Right renal cortex interstitium (tissue), 3 donors: Measurements from ENCODE around the gene SERTM1. TPM values are rescaled to one million over a fixed set of nuclear protein-coding genes. Genes with fewer than 3 reads are reported as not detected.

Experiments used
- DNase-seq, 3 donors: peaks; one replicate each; pipeline ENCODE4 v3.0.0-alpha.2; 2013; ENCODE audit warnings: low read depth in 3 of 3, low spot score in 2 of 3
- polyA plus RNA-seq, 3 donors: library from polyadenylated mRNA; unstranded; fragments of 120-200 nt; gene quantifications; one replicate each; pipeline ENCODE4 v1.2.1, GENCODE V29; 2013; ENCODE audit not compliant: insufficient read length in 3 of 3

Gene SERTM1
- polyA plus RNA-seq, 3 donors: 0.24 to 0.58 (median 0.35) TPM

DNA sequence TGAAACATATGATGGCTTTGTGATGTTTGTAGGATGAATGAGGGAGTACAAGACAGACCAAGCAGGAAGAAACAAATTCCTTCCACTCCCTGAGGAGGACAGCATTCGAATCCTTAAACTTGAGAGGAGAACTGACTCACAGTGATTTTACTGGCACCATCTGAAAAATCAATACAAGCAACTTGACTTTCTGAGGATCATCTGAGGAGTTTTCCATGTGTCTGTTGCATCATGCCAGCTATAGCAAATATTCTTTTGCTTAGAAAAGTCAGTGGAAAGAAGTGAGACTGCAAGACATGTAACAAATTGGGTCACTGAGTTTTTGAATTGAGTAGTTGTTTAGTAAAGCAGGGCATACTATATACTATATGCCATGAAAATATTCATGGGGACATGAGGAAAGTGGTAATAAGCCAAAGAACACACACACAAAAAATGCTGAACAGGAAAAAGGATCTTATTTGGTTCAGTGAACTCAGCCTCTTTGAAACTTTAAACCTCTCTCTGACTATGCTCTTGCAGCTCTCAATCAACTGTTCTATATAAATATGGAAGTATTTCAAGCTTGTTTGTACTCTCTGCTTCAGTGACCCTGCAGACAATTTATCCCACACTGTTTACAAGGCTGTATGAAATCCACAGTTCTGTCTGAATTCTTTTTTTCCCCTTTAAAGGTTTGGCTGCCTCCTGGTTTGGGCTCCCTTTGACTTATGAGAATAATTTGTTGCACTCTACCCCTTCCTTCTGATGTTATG is 35.5 kb downstream of the SERTM1 start:
- DNase-seq: peak in 1 of 3 donors; percentile 21

DNA sequence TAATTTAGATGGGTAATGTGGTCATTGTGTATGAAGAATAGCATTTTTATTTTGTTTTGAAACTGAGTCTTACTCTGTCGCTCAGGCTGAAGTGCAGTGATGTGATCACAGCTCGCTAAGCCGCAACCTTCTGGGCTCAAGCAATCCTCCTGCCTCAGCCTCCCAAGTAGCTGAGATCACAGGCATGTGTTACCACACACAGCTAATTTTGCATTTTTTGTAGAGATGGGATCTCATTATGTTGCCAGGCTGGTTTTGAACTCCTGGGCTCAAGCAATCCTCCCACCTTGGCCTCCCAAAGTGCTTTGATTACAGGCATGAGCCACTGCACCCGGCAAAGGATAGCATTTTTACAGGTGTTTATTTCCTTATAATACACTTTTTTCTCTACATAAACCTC is 36.6 kb downstream of the SERTM1 start:
- no peak for DNase-seq

GRCh38 chr13:36712290-36712689 is 38.5 kb downstream of the SERTM1 start:
- DNase-seq: no peak

DNA sequence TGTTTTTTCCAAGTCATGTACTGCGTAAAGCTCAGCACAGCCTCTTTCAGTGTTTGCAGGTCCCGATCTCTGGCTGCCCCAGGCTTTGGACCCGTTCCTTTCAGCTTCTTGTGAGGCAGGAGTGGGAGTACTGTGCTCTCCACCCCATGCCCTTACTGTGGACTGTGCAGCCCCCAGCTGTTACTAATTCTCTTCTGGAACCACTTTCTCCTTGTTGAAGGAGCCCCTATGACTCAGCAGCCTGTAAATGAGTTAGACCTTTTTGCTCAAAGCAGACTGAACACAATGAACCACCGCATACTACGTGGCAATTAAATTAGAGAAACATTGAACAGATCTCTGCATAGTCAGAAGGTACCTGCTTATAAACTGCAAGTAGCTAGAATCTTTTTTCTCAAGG is 39.0 kb downstream of the SERTM1 start:
- DNase-seq: peak in 1 of 3 donors; percentile 23

DNA sequence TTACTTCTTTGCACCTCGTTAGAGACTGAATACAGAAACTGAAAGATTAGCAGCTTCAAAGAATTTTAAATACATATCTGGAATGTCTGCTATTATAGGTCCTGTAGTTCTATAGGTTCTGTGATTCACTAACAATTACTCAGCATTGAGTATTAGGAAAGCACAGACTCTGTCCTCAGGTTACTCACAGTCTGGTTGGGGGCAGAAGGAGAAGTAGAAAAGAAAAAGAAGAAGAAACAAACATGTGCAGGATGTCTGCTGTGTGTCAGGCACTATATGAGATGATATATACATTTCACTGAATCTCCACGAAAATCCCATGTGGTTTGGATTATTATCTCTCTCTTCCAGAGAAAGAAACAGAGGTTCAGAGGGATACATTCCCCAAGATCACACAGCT is 40.1 kb downstream of the SERTM1 start:
- no peak for DNase-seq

DNA sequence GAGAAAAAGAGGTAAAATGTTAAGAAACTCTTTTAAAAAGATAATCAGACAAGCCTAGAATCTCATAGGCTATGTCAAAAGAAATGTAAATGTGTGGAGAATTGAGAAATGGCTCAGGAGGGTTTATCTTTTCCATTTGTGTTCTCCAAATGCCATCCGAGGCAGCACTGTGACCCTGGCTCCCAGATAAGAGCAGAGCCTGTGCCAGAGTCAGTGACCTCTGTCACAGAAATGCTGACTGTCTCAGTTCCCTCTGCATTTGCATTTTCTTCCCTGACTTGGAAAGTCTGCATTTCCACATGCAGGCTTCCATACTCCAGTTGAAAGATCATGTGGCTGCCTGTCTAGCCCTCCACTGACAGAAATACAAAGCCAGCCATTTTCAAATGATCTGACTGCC is 42.0 kb downstream of the SERTM1 start:
- no peak for DNase-seq

DNA sequence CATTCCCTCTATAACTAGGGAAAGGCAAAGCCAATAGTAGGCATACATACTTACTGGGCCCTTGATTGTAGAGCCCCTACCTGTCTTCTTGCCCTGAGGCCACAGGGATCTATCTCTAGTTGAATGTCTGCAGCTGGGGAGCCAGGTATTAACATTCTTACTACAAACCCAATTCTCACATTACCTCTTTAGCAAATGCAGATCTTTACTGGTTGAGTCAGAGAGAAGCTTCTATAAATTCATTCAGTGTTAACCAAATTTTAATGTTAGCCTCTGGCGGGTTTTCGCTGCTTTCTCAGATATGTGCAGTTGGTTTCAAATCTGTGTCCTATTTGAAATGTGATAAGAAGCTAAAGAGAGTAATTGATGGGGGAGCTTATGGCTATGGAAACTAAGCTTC is 43.2 kb downstream of the SERTM1 start:
- no peak for DNase-seq

DNA sequence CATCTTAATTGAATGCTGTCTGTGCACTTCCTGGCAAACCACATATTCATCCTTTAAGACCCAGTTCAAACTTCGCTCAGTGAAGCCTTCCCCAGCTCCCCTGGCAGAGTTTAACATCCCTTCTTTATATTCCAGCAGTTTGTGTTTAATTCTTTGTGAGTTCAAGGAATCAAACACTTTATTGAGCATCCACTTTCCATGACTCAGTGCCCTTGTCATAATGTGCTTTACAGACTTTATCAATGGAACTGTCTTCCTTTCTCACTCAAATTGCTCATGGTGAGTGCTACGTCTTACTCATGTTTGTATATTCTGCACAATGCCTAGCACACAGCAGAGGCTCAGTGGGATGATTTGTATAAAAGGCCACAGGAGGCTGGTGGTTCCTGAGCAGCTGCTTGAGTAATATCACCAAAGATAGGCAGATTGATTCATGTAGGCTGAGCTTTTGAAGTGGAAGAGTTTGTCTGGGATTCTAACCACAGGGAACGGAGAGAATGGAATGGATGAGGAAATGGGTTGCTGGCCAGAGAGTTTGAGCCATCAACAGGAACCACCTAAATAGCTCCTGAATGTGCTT is 44.2 kb downstream of the SERTM1 start:
- DNase-seq: no peak

GRCh38 chr13:36718686-36719085 is 44.9 kb downstream of the SERTM1 start:
- no peak for DNase-seq

- no peak for DNase-seq
These were observed 50.3 kb downstream of the SERTM1 start for GRCh38 chr13:36724141-36724540.

DNA sequence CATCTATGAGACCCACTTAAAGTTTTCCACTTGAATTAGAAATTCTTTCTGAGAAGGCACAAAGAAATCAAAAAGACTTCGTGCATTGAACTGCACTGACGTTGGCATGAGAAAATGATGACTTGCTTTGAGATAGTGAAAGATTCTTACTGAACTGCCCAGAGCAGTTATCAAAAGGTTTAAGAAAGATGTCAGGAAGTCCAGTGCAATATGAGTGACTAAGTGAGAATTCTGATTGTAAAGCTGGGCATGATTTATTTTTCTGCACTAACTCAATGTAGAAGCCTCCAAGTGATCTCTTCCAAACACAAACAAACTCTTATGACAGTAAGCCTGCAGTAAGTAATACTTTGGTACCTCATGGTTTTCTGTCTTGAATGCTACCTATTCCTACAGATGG is 52.1 kb downstream of the SERTM1 start:
- DNase-seq: no peak

DNA sequence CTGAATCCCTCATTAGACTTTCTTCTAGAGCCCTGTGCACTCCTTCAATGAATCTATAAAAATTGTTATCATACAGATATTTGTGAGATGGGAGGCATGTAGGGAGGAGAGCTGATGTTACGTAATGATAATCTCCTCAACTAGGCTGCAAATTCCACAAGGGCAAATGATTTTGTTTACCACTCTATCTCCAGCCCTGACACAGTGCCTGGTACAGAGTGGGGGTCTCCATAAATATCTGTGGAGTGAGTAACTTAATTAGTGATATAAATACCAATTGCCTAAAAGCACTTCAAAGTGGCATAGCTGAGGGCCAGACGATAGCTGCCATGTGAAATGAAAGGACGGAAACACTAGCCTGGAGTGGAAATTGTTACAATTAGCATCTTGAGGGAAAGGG is 54.2 kb downstream of the SERTM1 start:
- no peak for DNase-seq

DNA sequence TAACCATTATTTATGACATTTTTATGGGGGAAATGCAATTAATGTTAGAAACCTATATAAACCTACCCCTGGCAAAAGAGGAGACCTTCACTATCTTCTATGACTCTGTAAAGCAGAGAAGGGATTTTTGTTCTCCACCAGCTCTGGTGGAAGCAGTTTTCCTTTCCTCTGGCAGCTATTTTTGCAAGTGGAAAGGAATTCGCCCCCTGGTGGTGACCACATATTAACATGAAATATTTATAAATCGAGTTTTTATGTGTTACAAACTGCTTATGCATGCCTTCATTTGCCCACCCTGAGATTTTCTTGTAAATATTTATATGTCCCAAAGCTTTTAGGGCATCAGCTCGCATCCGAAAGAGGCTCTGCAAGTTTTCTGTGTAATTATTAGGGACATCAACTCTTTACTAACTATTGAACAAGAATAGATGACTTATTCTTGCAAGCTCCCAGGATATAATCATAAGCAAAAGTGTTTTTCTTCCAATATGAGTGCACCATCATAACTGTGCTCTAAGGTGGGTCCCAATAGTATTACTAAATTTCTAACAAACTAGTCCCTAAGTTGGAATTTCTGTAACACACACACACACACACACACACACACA is 62.4 kb downstream of the SERTM1 start:
- peak in 2 of 3 donors; percentile 18 to 40 for DNase-seq

GRCh38 chr13:36737524-36738083 is 63.8 kb downstream of the SERTM1 start:
- DNase-seq: no peak

- DNase-seq: no peak
These were observed 71.6 kb downstream of the SERTM1 start for GRCh38 chr13:36745436-36745835.

DNA sequence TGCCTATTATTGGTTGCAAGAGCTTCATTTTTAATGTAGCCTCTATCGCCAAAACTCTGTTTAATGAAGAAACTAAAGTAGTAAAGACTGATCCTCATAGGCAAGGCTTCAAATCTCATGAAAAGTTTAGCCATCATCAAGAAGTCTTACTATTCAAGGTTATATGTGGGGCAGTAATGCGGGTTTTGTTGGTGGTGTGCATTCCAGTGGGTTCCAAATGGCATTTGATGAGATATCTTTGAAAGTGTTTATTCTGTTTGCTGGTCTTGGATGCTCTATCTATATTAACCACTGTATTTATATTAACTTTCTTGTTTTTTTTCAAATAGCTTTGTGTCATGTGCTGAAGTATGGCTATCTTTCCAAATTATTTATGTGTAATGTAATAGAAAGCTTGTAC is 72.2 kb downstream of the SERTM1 start:
- DNase-seq: no peak

Other genes starting within 250 kb of the SERTM1 start
- under 1 TPM; 0.61 to 0.79 (median 0.71) TPM for gene CCNA1, start 241.5 kb upstream of the SERTM1 start, polyA plus RNA-seq
- gene RFXAP, start 145.2 kb downstream of the SERTM1 start, polyA plus RNA-seq: 10 to 100 TPM; 12.1 to 14.5 (median 14.2) TPM
- 10 to 100 TPM; 29.3 to 32.4 (median 30.6) TPM for gene SMAD9, start 246.2 kb downstream of the SERTM1 start, polyA plus RNA-seq